Activated CD8-positive, alpha-beta memory T cell treated with anti-CD3 and anti-CD28 coated beads, Interleukin-2, amount 50 U/mL, for 48 hours (primary cell): ENCODE results near the gene LUZP2.
"Not testable (repeated sequence)": the region's sequence is repeated elsewhere in the genome, so short reads cannot be mapped to it uniquely, and the experiment has no call there.

Experiments
- DNase-seq: peaks from one replicate; pipeline ENCODE4 v3.0.0-alpha.2; 2020

LUZP2 gene

GRCh38 chr11:24837112-24837511 lies 340.3 kb downstream of the LUZP2 start:
- DNase-seq = no peak

GRCh38 chr11:24842308-24842707 lies 345.5 kb downstream of the LUZP2 start:
- DNase-seq = no peak

- no peak for DNase-seq
Observed at GRCh38 chr11:24844406-24844805, 347.6 kb downstream of the LUZP2 start.

- no peak for DNase-seq
Observed at GRCh38 chr11:24848857-24849256, 352.0 kb downstream of the LUZP2 start.

GRCh38 chr11:24855951-24856350 lies 359.1 kb downstream of the LUZP2 start:
- DNase-seq = no peak

GRCh38 chr11:24859801-24860300 lies 363.0 kb downstream of the LUZP2 start:
- no peak for DNase-seq

GRCh38 chr11:24861440-24861839 lies 364.6 kb downstream of the LUZP2 start:
- DNase-seq = no peak

- no peak for DNase-seq
Observed at GRCh38 chr11:24866743-24867142, 369.9 kb downstream of the LUZP2 start.

- DNase-seq = no peak
Observed at GRCh38 chr11:24870048-24870447, 373.2 kb downstream of the LUZP2 start.

- no peak for DNase-seq
Observed at GRCh38 chr11:24872186-24872585, 375.3 kb downstream of the LUZP2 start.

- DNase-seq = no peak
Observed at GRCh38 chr11:24872651-24873311, 375.9 kb downstream of the LUZP2 start.

- no peak for DNase-seq
Observed at GRCh38 chr11:24880962-24881361, 384.1 kb downstream of the LUZP2 start.

- no peak for DNase-seq
Observed at GRCh38 chr11:24885580-24886173, 388.8 kb downstream of the LUZP2 start.

- DNase-seq = no peak
Observed at GRCh38 chr11:24886880-24887619, 390.2 kb downstream of the LUZP2 start.

- no peak for DNase-seq
Observed at GRCh38 chr11:24890426-24890825, 393.6 kb downstream of the LUZP2 start.

GRCh38 chr11:24891845-24892492 lies 395.1 kb downstream of the LUZP2 start:
- not testable (repeated sequence) for DNase-seq

GRCh38 chr11:24896118-24896835 lies 399.4 kb downstream of the LUZP2 start:
- no peak for DNase-seq

GRCh38 chr11:24900514-24900913 lies 403.7 kb downstream of the LUZP2 start:
- no peak for DNase-seq

- no peak for DNase-seq
Observed at GRCh38 chr11:24900960-24901549, 404.2 kb downstream of the LUZP2 start.

GRCh38 chr11:24903555-24903954 lies 406.7 kb downstream of the LUZP2 start:
- no peak for DNase-seq

GRCh38 chr11:24925091-24925490 lies 428.2 kb downstream of the LUZP2 start:
- DNase-seq = no peak
